ENCODE results near the gene MAGI1. TPM values are rescaled to one million over a fixed set of nuclear protein-coding genes. Genes with fewer than 3 reads are reported as not detected.

The MAGI1 gene
- total RNA-seq, 1 experiment from 2014 or later, result 58.2 TPM

- H3K9me3 Mint-ChIP-seq, result no peaks in the 10 kb centered on the region
- H3K27me3 Mint-ChIP-seq (ENCODE audit: low read depth), result no peaks in the 10 kb centered on the region
- ChIA-PET CTCF (interaction anchor here (0.8 to 1.2 kb wide), 2 partner anchors 15 to 107 kb away, joined by 3 read pairs; no protein-coding TSS in a partner anchor), POLR2A (interaction anchor here (0.6 to 1.2 kb wide), 2 partner anchors 15 to 146 kb away, joined by 3 to 7 read pairs; no protein-coding TSS in a partner anchor)
- TF ChIP-seq SMAD4 (CRISPR knock-in tag; IDR thresholded peaks at IDR 0.05) (no peak), TP53 (CRISPR knock-in tag; IDR thresholded peaks at IDR 0.05) (no peak), KAT7 (CRISPR knock-in tag; IDR thresholded peaks at IDR 0.05; ENCODE audit: borderline replicate concordance) (no peak), TEAD4 (CRISPR knock-in tag; IDR thresholded peaks at IDR 0.05) (no peak), ATF2 (CRISPR knock-in tag; IDR thresholded peaks at IDR 0.05; ENCODE audit: borderline replicate concordance, low read depth) (no peak), USF1 (CRISPR knock-in tag; IDR thresholded peaks at IDR 0.05) (no peak), HMGA2 (CRISPR knock-in tag; IDR thresholded peaks at IDR 0.05) (no peak), NR1H2 (CRISPR knock-in tag; IDR thresholded peaks at IDR 0.05) (no peak), EMX1 (CRISPR knock-in tag; IDR thresholded peaks at IDR 0.05) (no peak), ZNF317 (CRISPR knock-in tag; IDR thresholded peaks at IDR 0.05; ENCODE audit: borderline replicate concordance, low read depth) (no peak), PRDM15 (CRISPR knock-in tag; IDR thresholded peaks at IDR 0.05) (no peak)
- peaks cover 68% of the 10 kb centered on the region for H3K4me1 Mint-ChIP-seq
- no peaks in the 10 kb centered on the region for H3K36me3 Mint-ChIP-seq
- DNase-seq (ENCODE audit: low spot score), result no peak
- H3K4me3 Mint-ChIP-seq, result no peak overlapping the region
- no peak overlapping the region; the same call in 1 of the 2 replicates for H3K27ac Mint-ChIP-seq
- ATAC-seq, result no peak
Observed at GRCh38 chr3:66021731-66022131, 17.0 kb downstream of the MAGI1 start.

GRCh38 chr3:66019896-66020295 is 18.8 kb downstream of the MAGI1 start:
- Mint-ChIP-seq H3K27me3 (ENCODE audit: low read depth) (no peaks in the 10 kb centered on the region), H3K27ac (no peak overlapping the region), H3K9me3 (no peaks in the 10 kb centered on the region), H3K36me3 (no peaks in the 10 kb centered on the region), H3K4me1 (peaks cover 72% of the 10 kb centered on the region), H3K4me3 (no peak overlapping the region)
- DNase-seq (ENCODE audit: low spot score) (no peak), ATAC-seq (no peak)
- POLR2A ChIA-PET, result no interaction called here
- CTCF ChIA-PET, result interaction anchor here (0.6 to 2.4 kb wide), 2 partner anchors 17 to 222 kb away, joined by 4 to 6 read pairs; no protein-coding TSS in a partner anchor
- TF ChIP-seq NFATC4 (CRISPR knock-in tag; IDR thresholded peaks at IDR 0.05), result no peak
- TF ChIP-seq ATF1 (CRISPR knock-in tag; IDR thresholded peaks at IDR 0.05), result no peak
- TF ChIP-seq SMAD4 (CRISPR knock-in tag; IDR thresholded peaks at IDR 0.05), result no peak
- no peak for TF ChIP-seq ARID4B (CRISPR knock-in tag; IDR thresholded peaks at IDR 0.05; ENCODE audit: borderline replicate concordance)
- TF ChIP-seq ZNF532 (CRISPR knock-in tag; IDR thresholded peaks at IDR 0.05; ENCODE audit: borderline replicate concordance), result no peak
- TF ChIP-seq SP1 (CRISPR knock-in tag; conservative IDR thresholded peaks at IDR 0.05), result no peak
- TF ChIP-seq ESRRA (CRISPR knock-in tag; IDR thresholded peaks at IDR 0.05; ENCODE audit: borderline replicate concordance), result no peak
- TF ChIP-seq MLX (CRISPR knock-in tag; IDR thresholded peaks at IDR 0.05), result no peak
- no peak for TF ChIP-seq MYBL2 (CRISPR knock-in tag; IDR thresholded peaks at IDR 0.05)

Data from WTC11 (cell line).